Measurements from ENCODE around the gene RPL10.

GRCh38 chrX:154369449-154370299, 28.5 kb upstream of the RPL10 start:
- TF ChIP-seq CTCF (IDR thresholded peaks at IDR 0.05), result no peak
- no peak for TF ChIP-seq EP300 (IDR thresholded peaks at IDR 0.05)
